Loucy (cell line): Measurements from ENCODE around the gene ENTPD6.

Source experiments
- H2AFZ ChIP-seq: fragments of 200-600 bp; sonication (generic); 2 replicates; pipeline ENCODE4 v1.6.0; 2016; ENCODE audit warnings: antibody characterized with exemption, mild to moderate bottlenecking, low read length, moderate library complexity
- H3F3A ChIP-seq: fragments of 200-600 bp; 2 replicates; pipeline ENCODE4 v1.6.0; 2016; ENCODE audit warnings: antibody characterized with exemption, low read depth, mild to moderate bottlenecking
- H3K27me3 ChIP-seq: fragments of 200-600 bp; sonication (generic); 2 replicates; pipeline ENCODE4 v1.6.1; 2014; ENCODE audit warnings: low read length, mild to moderate bottlenecking; ENCODE audit not compliant: insufficient read depth, poor library complexity, severe bottlenecking
- H3K36me3 ChIP-seq: fragments of 200-600 bp; sonication (generic); 2 replicates; pipeline ENCODE4 v1.6.1; 2016; ENCODE audit warnings: low read length; ENCODE audit not compliant: insufficient read depth
- H3K4me1 ChIP-seq: fragments of 200-600 bp; sonication (generic); 2 replicates; pipeline ENCODE4 v1.5.1; 2014; ENCODE audit warnings: low read length, mild to moderate bottlenecking; ENCODE audit not compliant: insufficient read depth, poor library complexity, severe bottlenecking
- H3K4me2 ChIP-seq: fragments of 200-600 bp; sonication (generic); 2 replicates; pipeline ENCODE4 v1.6.0; 2014; ENCODE audit warnings: antibody characterized with exemption, low read length, low read depth, mild to moderate bottlenecking; ENCODE audit not compliant: poor library complexity, severe bottlenecking
- H3K4me3 ChIP-seq: fragments of 200-600 bp; sonication (generic); 2 replicates; pipeline ENCODE4 v1.5.1; 2014; ENCODE audit warnings: low read length, mild to moderate bottlenecking, mixed read lengths; ENCODE audit not compliant: poor library complexity, severe bottlenecking
- H3K79me2 ChIP-seq: fragments of 200-600 bp; sonication (generic); 2 replicates; pipeline ENCODE4 v1.6.1; 2014; ENCODE audit warnings: low read length; ENCODE audit not compliant: insufficient read depth
- H3K9ac ChIP-seq: fragments of 200-600 bp; sonication (generic); 2 replicates; pipeline ENCODE4 v1.6.0; 2014; ENCODE audit warnings: mild to moderate bottlenecking, low read depth, low read length, moderate library complexity; ENCODE audit not compliant: poor library complexity, severe bottlenecking
- H3K9me2 ChIP-seq: fragments of 200-600 bp; sonication (generic); replicated peaks from 2 replicates; pipeline ENCODE4 v1.6.1; 2016; ENCODE audit warnings: low read depth, low read length, mixed read lengths
- H3K9me3 ChIP-seq: fragments of 200-600 bp; sonication (generic); 2 replicates; pipeline ENCODE4 v1.6.1; 2014; ENCODE audit warnings: mild to moderate bottlenecking, antibody characterized with exemption, low read length, low read depth; ENCODE audit not compliant: insufficient read depth
- H4K20me1 ChIP-seq: fragments of 200-600 bp; sonication (generic); 2 replicates; pipeline ENCODE4 v1.6.0; 2014; ENCODE audit warnings: antibody characterized with exemption, low read length, mild to moderate bottlenecking; ENCODE audit not compliant: insufficient read depth, poor library complexity, severe bottlenecking
- EZH2phosphoT487 ChIP-seq: fragments of 200-600 bp; IDR thresholded peaks from 2 replicates; pipeline ENCODE4 v1.6.1; 2018; ENCODE audit warnings: antibody characterized with exemption, mild to moderate bottlenecking, moderate library complexity, borderline replicate concordance
- TF ChIP-seq, protein P1 (sequence below): fragments of 200-600 bp; sonication (generic); conservative IDR thresholded peaks from 2 replicates; pipeline ENCODE4 v1.5.1; 2014; ENCODE audit warnings: mild to moderate bottlenecking, antibody characterized with exemption, low read length

The ENTPD6 gene

GRCh38 chr20:25223179-25223661 is 27.7 kb downstream of the ENTPD6 start:
- Histone ChIP-seq H3K27me3 (no peaks in the 10 kb centered on the region), H3K9ac (no peak overlapping the region), H3K9me3 (no peaks in the 10 kb centered on the region), H3K9me2 (no peaks in the 10 kb centered on the region), H3F3A (no peaks in the 10 kb centered on the region), H3K79me2 (no peaks in the 10 kb centered on the region), H3K36me3 (peaks cover 4% of the 10 kb centered on the region; the same call in 1 of the 2 replicates), H2AFZ (no peak overlapping the region), H4K20me1 (no peaks in the 10 kb centered on the region), H3K4me1 (no peaks in the 10 kb centered on the region), H3K4me3 (no peak overlapping the region), H3K4me2 (no peak overlapping the region)
- TF ChIP-seq, protein P1, sequence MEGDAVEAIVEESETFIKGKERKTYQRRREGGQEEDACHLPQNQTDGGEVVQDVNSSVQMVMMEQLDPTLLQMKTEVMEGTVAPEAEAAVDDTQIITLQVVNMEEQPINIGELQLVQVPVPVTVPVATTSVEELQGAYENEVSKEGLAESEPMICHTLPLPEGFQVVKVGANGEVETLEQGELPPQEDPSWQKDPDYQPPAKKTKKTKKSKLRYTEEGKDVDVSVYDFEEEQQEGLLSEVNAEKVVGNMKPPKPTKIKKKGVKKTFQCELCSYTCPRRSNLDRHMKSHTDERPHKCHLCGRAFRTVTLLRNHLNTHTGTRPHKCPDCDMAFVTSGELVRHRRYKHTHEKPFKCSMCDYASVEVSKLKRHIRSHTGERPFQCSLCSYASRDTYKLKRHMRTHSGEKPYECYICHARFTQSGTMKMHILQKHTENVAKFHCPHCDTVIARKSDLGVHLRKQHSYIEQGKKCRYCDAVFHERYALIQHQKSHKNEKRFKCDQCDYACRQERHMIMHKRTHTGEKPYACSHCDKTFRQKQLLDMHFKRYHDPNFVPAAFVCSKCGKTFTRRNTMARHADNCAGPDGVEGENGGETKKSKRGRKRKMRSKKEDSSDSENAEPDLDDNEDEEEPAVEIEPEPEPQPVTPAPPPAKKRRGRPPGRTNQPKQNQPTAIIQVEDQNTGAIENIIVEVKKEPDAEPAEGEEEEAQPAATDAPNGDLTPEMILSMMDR, result no peak
- TF ChIP-seq EZH2phosphoT487, result no peak

GRCh38 chr20:25223765-25224720 is 28.5 kb downstream of the ENTPD6 start:
- TF ChIP-seq, protein P1, result no peak
- no peak for TF ChIP-seq EZH2phosphoT487
- Histone ChIP-seq H3K4me1 (no peaks in the 10 kb centered on the region), H3K9ac (no peak overlapping the region), H3K4me2 (no peak overlapping the region), H2AFZ (no peak overlapping the region), H3K4me3 (no peak overlapping the region), H3K27me3 (no peaks in the 10 kb centered on the region), H4K20me1 (no peaks in the 10 kb centered on the region), H3K9me3 (no peaks in the 10 kb centered on the region), H3K36me3 (peaks cover 4% of the 10 kb centered on the region; the same call in 1 of the 2 replicates), H3F3A (no peaks in the 10 kb centered on the region), H3K79me2 (no peaks in the 10 kb centered on the region), H3K9me2 (no peaks in the 10 kb centered on the region)

- Histone ChIP-seq H3F3A (no peaks in the 10 kb centered on the region), H3K4me1 (no peaks in the 10 kb centered on the region), H3K9me3 (no peaks in the 10 kb centered on the region), H3K4me2 (no peak overlapping the region), H4K20me1 (no peaks in the 10 kb centered on the region), H3K27me3 (no peaks in the 10 kb centered on the region), H3K4me3 (no peak overlapping the region), H3K9ac (no peak overlapping the region), H2AFZ (no peak overlapping the region), H3K9me2 (no peaks in the 10 kb centered on the region), H3K79me2 (no peaks in the 10 kb centered on the region), H3K36me3 (peaks cover 4% of the 10 kb centered on the region; the same call in 1 of the 2 replicates)
- TF ChIP-seq, protein P1, result no peak
- no peak for TF ChIP-seq EZH2phosphoT487
Measured at GRCh38 chr20:25224941-25225340, 29.4 kb downstream of the ENTPD6 start.
